ENCODE measurements around the gene TMEM231. TPM values are rescaled to one million over a fixed set of nuclear protein-coding genes. Genes with fewer than 3 reads are reported as not detected.
"Not testable (repeated sequence)": the region's sequence is repeated elsewhere in the genome, so short reads cannot be mapped to it uniquely, and the experiment has no call there.

Gene TMEM231
- total RNA-seq, 1 donor from 2014 or later: 1.6 TPM

- intact Hi-C loops (cut with micrococcal nuclease): no loop called here
Observed at GRCh38 chr16:75534560-75535205, 21.4 kb downstream of the TMEM231 start.

DNA sequence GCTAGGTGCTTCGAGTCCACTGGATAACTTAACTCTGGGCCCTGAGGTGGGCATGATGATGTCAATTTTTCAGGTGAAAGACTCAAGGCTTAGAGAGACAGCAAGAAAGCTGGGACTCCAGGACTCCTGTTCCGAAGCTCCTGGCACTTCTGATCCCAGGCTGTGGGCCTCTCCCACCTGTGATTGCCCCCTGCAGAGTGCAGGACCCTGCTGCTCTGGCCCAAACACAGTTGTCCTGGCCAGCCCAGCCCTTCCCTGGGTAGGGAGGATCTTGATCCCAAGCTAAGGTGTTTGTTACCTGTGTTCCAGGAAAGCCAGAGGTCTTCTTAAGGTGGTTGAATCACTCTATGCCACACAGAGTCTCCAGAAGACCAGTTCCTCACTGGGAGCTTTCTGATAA, 23.3 kb downstream of the TMEM231 start:
- intact Hi-C loops (cut with micrococcal nuclease): no loop called here

GRCh38 chr16:75532142-75532765, 23.8 kb downstream of the TMEM231 start:
- intact Hi-C loops (cut with micrococcal nuclease): no loop called here

DNA sequence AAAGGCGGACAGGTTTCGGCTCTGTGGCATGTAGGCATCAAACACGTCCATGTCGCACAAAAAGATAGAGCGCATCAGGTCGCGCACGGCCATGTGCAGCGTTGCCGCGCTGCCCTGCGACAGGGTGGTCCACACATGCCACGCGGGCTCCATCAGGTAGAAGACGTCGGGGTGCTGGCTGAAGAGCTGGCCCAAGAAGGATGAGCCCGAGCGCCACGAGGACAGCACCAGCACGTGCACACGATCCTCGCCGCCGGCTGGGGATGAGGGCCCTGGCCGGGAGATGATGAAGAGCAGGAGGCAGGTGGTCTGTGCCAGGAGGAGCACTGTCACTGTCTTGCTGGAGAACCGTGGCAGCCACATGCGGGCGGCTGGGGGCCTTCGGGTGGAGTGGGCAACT, 26.1 kb downstream of the TMEM231 start:
- intact Hi-C loops (cut with micrococcal nuclease): no loop called here

DNA sequence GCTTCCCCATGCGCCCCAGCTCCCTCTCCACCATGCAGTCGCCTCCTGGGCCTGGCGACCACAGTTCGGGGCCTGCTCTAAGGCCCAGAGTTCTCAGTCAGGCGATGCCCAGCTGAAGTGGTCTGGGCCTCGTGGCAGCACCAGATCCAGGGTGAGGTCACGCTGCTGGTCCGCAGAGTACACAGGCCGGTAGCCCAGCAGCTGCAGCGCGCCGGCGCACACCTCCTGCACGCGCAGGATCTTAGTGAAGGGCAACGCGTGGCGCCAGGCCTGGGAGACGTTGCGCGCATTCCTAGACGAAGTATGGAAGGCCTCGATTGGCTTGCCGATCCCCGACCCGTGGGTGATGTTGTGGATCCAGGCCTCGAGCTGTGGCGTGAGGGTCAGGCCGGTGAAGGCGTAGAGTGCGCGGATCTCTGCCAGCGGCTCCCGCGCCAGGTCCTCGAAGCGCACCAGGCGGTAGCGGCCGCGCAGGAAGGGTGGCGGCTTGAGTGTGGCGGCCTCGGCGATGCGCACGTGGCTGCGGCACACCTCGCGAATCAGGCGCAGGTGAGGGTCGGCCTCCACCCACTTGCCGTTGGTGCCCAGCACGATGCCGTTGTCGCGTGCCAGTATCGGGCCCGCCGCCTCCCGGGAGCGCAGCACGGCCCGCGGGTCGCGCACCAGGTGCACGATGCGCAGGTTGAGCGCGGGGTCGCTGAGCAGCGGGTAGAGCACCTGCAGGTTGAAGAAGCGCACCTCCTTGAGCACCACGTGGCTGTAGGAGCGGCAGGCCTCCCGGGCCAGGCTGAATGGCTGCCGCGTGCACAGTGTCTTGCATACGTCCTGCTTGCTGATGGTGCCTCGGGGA, 26.8 kb downstream of the TMEM231 start:
- intact Hi-C loops (cut with micrococcal nuclease): no loop called here

DNA sequence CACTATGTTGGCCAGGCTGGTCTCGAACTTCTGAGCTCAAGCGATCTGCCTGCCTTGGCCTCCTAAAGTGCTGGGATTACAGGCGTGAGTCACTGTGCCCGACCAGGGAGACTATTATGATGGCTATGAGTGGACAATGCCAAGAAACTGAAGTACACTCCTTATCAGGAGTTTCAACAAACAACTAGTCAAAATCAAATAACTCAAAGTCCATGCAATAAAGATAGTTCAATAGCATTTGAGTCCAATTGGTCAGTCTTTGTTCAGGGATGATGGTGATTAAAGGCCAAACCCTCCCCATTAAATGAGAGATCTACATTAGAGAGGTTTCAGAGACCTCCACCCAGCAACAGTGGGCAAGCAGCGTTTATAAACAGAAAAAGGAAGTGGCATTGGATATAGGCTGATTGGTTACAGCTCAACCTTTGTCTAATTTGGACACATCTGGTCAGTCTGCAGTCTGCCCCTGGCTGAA, 28.2 kb downstream of the TMEM231 start:
- intact Hi-C loops (cut with micrococcal nuclease): no loop called here

DNA sequence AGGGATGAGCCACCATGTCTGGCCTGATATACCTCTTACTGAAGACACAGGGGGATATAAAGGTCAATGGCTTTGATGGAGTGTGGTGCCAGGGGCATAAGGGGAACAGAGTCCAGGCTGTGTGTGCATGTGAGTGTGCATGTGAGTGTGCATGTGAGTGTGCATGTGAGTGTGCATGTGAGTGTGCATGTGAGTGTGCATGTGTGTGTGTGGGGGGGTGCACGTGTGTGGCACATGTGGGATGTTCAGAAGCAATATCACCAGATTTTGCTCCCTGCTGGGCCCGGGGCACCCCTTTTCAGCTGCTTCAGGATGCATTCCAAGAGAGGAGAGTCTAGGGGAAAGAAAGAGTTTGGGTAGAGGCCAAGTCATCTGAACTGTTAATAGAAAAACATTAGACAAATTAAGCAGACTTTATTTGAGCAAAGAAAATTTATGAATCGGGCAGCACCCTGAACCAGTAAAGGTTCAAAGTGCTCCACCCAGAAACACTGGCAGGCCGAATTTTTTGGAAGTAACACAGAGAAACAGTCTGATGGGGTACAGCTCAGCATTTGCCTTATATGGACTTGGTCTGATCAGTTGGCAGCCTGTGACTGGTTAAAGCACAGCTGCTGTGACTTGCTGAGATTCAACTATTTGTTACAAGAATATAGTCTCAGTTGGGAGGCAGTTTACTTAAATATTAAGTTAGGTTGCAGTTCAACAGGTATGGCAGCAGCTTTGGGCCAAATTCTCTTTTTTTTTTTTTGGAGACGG, 29.8 kb downstream of the TMEM231 start:
- intact Hi-C loops (cut with micrococcal nuclease): no loop called here

- intact Hi-C loops (cut with micrococcal nuclease): no loop called here
Observed at GRCh38 chr16:75519175-75519574, 36.9 kb downstream of the TMEM231 start.

- intact Hi-C loops (cut with micrococcal nuclease): not testable (repeated sequence)
Observed at GRCh38 chr16:75516189-75516966, 39.7 kb downstream of the TMEM231 start.

DNA sequence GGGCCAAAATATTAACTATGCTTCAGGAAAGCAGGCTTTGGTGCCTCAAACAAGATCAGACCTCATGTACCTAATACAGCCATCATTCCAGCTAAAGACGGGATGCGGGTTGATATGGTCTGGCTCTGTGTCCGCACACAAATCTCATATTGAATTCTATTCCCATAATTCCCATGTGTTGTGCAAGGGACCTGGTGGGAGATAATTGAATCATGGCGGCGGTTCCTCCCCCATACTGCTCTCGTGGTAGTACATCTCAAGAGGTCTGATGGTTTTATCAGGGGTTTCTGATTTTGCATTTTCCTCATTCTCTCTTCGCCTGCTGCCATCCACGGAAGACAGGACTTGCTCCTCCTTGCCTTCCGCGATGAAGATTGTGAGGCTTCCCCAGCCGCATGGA, 41.8 kb downstream of the TMEM231 start:
- intact Hi-C loops (cut with micrococcal nuclease): no loop called here

GRCh38 chr16:75506574-75506973, 49.5 kb downstream of the TMEM231 start:
- intact Hi-C loops (cut with micrococcal nuclease): no loop called here

DNA sequence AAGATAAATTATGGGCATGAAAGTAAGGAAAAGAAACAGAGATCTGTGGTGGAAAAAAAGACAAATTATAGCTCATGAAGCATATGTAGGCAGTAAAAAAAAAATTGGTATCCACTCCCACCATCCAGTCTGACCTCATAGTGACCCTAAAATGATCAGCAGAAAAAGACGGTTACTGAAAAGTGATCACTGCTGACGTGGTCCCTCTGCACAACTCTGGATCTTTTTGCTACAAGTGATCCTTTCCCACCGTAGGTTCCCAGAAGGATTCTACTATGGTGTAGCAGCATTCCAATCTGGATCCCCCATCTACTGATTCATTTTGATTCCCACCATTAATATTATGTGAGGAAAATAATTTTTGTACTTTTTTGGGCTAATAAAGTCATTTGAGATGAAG, 49.9 kb downstream of the TMEM231 start:
- intact Hi-C loops (cut with micrococcal nuclease): no loop called here

- intact Hi-C loops (cut with micrococcal nuclease): no loop called here
Observed at GRCh38 chr16:75503801-75504200, 52.3 kb downstream of the TMEM231 start.

DNA sequence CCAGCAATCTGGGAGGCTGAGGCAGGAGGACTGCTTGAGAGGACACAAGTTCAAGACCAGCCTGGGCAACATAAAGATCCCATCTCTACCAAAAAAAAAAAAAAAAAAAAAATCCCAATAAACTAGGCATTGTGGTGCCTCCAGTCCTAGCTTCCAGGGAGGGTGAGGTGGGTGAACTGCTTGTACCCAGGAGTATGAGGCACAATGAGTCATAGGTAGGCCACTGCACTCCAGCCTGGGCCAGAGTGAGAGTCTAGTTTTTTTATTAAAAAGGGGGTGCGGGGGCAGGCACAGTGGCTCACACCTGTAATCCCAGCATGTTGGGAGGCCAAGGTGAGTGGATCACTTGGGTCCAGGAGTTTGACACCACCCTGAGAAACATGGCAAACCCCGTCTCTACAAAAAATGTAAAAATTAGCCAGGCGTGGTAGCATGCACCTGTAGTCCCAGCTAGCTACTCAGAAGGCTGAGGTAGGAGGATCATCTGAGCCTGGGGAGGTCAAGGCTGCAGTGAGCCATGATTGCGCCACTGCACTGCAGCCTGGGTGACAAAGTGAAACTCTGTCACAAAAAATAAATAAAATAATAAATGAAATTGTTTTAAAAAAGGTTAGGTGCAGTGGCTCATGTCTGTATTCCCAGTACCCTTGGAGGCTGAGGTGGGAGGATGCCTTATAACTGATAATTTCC, 53.0 kb downstream of the TMEM231 start:
- intact Hi-C loops (cut with micrococcal nuclease): no loop called here

- intact Hi-C loops (cut with micrococcal nuclease): not testable (repeated sequence)
Observed at GRCh38 chr16:75501820-75502219, 54.2 kb downstream of the TMEM231 start.

DNA sequence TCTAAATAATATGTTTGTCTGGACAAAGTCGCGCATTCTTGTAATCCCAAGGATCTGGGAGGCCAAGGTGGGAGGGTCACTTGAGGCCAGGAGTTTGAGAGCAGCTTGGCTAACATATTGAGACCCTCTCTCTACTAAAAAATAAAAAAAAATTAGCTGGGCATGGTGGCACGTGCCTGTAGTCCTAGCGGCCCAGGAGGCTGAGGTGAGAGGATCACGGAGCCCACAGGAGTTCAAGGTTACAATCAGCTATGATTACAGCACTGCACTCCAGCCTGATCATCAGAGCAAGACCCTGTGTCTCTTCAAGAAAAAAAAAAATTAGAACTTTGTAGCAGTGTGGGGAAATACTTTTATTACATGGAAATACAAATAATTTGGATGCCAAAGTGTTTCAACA, 54.7 kb downstream of the TMEM231 start:
- intact Hi-C loops (cut with micrococcal nuclease): no loop called here

- intact Hi-C loops (cut with micrococcal nuclease): not testable (repeated sequence)
Observed at GRCh38 chr16:75498605-75499322, 57.3 kb downstream of the TMEM231 start.

GRCh38 chr16:75497558-75497957, 58.5 kb downstream of the TMEM231 start:
- intact Hi-C loops (cut with micrococcal nuclease): no loop called here

- intact Hi-C loops (cut with micrococcal nuclease): no loop called here
Observed at GRCh38 chr16:75495076-75495674, 60.9 kb downstream of the TMEM231 start, which contains the start of gene CHST6. Gene CHST6, minus strand, starts transcription at chr16:75495441. Its CDS starts 15,613 bp downstream, at chr16:75479828.
